ENCODE results near the gene TMEM259.

TMEM259 gene

GRCh38 chr19:1002600-1002999 lies 18.3 kb downstream of the TMEM259 start:
- DNase-seq (ENCODE audit: low read depth): no peak

GRCh38 chr19:1001538-1002166 lies 19.3 kb downstream of the TMEM259 start:
- peak; percentile 58 for DNase-seq (ENCODE audit: low read depth)

- no peak for DNase-seq (ENCODE audit: low read depth)
These were observed 20.1 kb downstream of the TMEM259 start for GRCh38 chr19:1000591-1001537.

- peak; percentile 30 for DNase-seq (ENCODE audit: low read depth)
These were observed 20.8 kb downstream of the TMEM259 start, which contains the start of gene GRIN3B for GRCh38 chr19:1000095-1000494. Gene GRIN3B (plus strand): TSS chr19:1000419. CDS start chr19:1000438, 19 bp downstream.

DNA sequence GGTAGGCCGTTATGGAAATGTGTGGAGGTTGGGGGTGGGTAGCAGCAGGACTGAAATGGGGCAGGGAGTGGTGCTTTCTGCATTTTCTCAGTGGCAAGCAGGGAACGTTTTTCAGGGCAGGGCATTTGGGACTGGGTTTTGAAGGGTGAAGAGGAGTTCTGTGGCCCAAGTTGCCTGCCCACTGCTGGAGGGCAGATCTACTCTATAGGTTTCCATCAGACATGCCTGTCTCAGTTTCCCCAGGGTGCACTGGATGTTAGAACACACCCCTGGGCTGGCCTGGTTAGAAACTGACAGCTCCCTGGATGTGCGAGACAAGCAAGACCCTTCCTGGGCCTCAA lies 21.6 kb downstream of the TMEM259 start:
- DNase-seq (ENCODE audit: low read depth): no peak

GRCh38 chr19:998064-998463 lies 22.9 kb downstream of the TMEM259 start:
- DNase-seq (ENCODE audit: low read depth): no peak

DNA sequence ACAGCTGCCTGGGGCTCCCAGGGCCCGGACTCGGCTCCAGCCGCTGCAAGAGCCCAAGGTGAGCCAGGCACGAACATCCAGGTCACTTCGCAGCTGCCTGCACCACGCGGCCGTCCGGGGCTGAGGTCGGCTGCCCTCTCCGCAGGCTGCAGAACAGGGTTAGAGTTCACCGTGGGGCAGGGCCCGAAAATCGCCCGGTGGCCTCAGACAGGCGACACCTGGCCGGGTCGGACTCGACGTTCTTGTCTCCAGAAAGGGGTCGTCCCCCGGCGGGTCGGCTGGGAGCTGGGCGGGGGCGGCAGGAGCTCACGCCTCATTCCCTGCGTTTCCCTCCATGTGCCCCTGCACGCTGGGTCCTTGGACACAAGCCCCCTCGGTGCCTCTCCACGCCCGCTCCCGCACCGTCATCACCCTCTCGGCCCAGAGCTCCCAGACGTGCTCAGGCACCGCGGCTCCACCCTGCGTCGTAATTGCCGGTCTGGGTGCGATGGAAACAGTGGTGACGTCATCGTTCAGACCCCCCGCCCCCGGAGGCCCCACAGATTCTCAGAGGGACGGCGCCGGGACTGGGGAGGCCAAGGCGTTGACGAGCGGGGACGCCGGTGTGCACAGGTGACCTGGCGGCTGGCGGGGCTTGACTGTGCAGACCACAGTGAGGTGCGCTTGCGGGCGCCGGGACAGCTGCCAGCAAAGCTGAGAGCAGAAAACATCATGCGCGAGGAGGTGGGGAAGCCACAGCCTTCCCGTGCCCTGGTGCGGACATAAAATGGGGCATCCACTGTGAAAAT lies 24.7 kb downstream of the TMEM259 start:
- peak; percentile 75 for DNase-seq (ENCODE audit: low read depth)

DNA sequence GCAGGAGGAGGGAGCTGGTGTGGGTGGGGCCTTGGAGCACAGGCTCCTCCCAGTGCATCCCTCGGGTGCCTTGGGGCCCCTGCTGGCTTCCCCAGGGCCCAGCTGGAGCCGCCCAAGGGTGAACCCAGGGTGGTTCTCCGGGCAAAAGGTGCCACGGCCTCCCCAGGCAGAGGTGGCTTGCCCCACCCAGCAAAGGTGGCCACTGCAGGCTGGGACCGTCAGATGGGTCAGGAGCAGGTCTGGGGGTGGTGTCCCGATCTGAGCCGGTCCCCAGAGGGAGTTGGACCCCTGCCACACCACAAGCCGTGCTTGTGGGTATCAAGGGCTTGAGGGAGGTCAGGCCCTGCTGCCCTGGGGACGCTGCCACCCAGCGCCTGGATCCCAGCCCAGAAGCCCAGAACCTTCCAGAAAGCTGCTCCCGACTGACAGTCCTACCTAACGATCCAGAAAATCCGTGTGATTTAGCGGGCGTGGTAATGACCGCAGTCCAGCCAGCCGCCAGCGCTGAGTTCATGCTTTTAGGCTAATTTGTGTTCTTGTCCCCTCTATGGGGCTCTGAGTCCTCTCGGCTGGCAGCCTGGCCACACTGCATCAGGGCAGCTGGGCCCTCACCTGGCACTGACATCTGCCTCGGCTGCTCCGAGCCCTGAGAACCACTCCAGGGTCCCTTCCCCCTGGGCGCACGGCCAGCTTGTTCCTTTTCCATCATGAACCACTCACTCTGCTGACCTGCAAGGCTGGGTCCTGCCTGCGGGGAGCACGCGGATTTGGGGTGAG lies 25.7 kb downstream of the TMEM259 start:
- DNase-seq (ENCODE audit: low read depth): no peak

DNA sequence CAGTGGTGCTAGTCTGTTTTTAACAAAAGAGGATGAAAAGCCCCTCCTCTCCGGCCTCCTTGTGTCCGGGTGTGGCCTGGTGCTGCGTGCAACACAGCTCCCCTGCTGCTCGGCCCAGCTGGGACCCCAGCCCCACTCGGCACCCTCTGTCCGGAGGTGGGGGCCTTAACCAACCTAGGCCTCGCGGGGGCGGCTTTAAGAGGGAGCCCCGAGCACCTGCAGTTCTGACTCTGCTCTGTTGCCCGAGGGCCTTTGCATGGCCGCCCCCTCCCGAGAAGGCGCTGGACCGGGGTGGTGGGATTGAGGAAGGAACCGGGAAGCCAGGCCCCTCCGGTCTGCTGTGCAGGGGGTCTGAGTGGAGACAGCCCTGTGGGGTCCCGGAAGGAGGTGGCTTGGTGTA lies 26.4 kb downstream of the TMEM259 start:
- DNase-seq (ENCODE audit: low read depth): no peak

- no peak for DNase-seq (ENCODE audit: low read depth)
These were observed 27.0 kb downstream of the TMEM259 start for GRCh38 chr19:993831-994393.

DNA sequence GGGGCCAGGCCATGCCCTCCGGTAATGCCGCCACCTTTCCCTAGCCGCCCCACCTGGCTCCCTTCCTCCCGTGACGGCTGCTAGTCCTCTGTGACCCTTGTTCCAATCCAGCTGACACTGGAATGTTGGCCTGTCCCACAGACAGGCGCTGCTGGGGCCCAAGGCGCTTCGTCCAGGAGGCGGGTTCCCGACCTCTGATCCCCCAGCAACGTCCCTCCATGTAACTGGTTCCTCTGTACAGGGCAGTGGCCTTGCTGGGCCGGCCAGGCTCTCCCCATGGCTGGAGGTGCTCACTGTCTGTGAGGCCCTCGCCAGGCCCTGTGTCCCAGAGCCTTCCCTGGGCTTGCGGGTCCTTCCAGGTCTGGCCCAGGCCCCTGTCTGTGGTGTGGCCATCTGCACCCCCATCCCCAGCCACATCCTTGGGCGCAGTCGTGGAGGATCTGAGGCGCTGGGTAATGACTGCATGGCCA lies 27.5 kb downstream of the TMEM259 start:
- no peak for DNase-seq (ENCODE audit: low read depth)

- no peak for DNase-seq (ENCODE audit: low read depth)
These were observed 28.3 kb downstream of the TMEM259 start for GRCh38 chr19:992670-993055.

DNA sequence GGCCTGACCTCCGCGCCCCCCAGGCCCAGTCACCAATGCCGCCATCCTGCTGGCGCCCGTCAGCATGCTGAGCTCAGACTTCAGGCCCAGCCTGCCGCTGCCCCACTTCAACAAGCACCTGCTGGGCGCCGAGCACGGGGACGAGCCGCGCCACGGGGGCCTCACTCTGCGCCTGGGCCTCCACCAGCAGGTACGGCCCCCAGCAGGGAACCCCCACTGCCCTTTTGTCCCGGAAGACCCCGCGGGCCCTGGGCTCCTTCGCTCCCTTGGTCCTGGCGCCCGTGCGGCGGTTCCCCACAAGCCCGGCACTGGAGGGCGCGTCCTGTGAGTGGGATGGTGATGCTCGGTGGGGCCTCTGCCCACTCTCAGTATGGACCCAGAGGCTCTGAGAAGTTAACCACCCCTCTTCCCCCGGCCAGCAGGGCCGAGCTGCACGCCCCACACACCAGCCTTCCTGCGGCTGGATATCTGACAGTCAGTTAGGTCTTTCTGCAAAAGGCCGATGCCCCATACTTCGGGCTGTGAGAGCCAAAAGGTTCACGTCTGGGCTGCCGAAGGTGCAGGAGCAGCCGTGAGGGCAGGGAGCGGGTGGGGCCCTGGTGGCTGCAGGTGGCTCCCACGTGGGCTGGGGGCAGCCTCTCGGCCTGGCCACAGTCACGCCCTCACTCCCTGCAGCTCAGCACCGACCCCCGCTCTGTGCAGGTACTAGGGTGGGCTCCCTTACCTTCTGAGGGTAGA lies 28.8 kb downstream of the TMEM259 start:
- DNase-seq (ENCODE audit: low read depth): no peak

GRCh38 chr19:991174-991931 lies 29.6 kb downstream of the TMEM259 start:
- peak; percentile 42 for DNase-seq (ENCODE audit: low read depth)

DNA sequence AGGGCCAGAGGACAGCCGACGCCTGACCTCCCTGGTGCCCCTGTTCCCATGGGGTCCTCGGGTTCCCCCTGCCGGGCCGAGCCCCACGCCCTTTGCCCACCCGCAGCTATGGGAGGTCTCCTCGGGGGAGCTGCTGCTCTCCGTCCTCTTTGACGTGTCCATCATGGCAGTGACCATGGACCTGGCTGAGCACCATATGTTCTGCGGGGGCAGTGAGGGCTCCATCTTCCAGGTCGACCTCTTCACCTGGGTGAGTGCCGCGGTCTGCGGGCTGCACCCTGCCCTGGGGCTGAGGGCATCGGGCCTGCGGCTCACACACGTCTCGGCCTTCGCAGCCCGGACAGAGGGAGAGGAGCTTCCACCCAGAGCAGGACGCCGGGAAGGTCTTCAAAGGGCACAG lies 30.2 kb downstream of the TMEM259 start:
- no peak for DNase-seq (ENCODE audit: low read depth)

DNA sequence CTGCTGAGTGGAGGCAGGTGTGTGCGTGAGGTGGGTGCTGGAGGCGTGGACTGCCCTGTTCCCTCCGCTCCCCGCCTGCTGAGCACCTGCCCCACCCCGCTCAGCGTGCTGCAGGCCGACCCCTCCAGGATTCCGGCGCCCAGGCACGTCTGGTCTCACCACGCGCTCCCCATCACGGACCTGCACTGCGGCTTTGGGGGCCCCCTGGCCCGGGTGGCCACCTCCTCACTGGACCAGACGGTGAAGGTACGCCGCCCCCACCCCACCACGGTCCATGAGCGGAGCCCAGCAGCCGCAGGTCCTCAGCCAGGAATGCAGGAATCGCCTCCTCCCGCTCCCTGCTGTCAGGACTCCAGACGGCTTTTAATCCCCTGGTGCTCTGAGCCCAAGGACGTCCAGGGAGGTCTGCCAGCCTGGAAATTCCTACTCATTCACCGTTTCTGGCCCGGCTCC lies 30.8 kb downstream of the TMEM259 start:
- DNase-seq (ENCODE audit: low read depth): no peak

DNA sequence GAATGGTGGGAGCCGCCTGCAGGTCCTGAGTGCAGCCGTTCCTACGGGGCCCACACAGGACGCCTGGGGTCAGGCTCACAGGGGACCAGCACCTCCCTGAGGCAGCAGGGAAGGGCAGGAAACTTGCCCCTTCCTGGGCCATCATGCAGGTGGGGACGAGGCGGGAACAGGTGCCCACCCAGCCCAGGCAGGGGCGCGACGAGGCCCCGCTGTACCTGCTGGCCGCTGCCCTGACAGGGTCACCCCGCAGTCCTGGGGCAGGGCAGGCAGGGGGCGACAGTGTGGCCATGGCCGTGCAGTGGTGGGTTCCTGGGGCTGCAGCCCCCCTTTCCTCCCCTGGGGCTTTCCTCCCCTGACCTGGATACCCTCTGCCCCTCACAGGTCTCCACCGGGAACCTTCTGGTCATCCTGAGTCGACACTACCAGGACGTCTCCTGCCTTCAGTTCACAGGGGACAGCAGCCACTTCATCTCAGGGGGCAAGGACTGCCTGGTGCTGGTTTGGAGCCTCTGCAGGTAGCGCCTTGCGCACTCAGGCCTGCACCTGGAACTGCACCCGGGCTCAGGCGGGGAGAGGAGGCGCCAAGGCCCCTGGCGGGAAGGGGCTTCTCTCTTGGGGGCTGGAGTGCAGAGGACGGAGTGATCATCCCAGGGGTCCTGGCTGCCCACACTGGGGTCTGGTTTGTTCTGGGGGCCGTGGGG lies 31.4 kb downstream of the TMEM259 start:
- DNase-seq (ENCODE audit: low read depth): no peak

DNA sequence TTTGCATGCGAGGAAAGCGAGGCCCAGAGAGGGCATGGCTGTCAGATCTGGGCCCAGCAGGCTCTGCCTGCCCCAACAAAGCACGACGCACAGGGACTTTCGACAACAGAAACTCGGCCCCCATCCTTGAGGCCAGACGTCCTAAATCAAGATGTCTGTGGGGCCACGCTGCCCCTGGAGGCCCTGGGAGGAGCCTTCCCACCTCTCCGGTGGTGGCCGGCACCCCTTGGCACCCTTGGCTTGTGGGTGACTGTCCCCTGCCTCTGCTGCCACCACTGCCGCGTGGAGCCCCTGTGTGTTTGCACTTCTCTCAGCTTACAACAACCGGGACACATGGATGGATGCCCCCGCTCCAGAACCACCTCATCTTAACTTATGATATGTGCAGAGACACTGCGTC lies 32.4 kb downstream of the TMEM259 start:
- no peak for DNase-seq (ENCODE audit: low read depth)

DNA sequence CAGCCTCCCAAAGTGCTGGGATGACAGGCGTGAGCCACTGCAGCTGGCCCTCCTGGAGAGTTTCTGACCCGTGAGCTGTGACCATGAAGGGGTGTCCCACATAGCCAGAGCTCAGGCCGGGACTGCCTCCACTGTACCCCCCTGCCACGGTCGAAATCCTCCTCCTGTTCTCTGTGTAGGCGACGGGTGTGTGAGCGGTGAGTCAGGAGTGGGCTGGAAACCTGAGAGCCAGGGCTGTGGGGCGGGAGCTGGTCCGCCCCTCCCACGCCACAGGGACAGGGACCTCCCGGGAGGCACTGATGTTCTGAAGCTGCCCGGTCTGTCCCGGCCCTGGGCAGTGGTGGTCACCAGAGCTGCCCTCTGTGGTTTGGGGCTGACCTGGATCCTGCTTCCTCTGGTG lies 32.8 kb downstream of the TMEM259 start:
- DNase-seq (ENCODE audit: low read depth): no peak
